Measurements from ENCODE around the gene DHRS9.

The DHRS9 gene

GRCh38 chr2:169065864-169066517, 3.4 kb upstream of the DHRS9 start:
- Histone ChIP-seq H3K4me3 (ENCODE audit: low read length) (no peak overlapping the region), H3K9ac (ENCODE audit: low read length) (no peak overlapping the region), H3K4me2 (ENCODE audit: low read length) (no peak overlapping the region), H2AFZ (ENCODE audit: low read depth, low read length) (no peak overlapping the region), H3K27me3 (ENCODE audit: low read depth, low read length) (no peaks in the 10 kb centered on the region), H3K27ac (ENCODE audit: low read length) (no peak overlapping the region), H3K9me3 (ENCODE audit: insufficient read depth, low read length) (no peaks in the 10 kb centered on the region), H3K79me2 (ENCODE audit: low read length) (no peaks in the 10 kb centered on the region), H3K36me3 (replicated peaks; ENCODE audit: low read depth, low read length) (no peaks in the 10 kb centered on the region), H3K4me1 (ENCODE audit: low read length) (peaks cover 6% of the 10 kb centered on the region; the same call in 1 of the 2 replicates), H4K20me1 (ENCODE audit: insufficient read depth, low read length) (no peaks in the 10 kb centered on the region)
- TF ChIP-seq EZH2phosphoT487 (IDR thresholded peaks at IDR 0.05; ENCODE audit: low read depth): no peak
- no peak for TF ChIP-seq CTCF (IDR thresholded peaks at IDR 0.05; ENCODE audit: low read depth, low read length)

- Histone ChIP-seq H3K4me2 (ENCODE audit: low read length) (no peak overlapping the region), H3K27ac (ENCODE audit: low read length) (no peak overlapping the region), H3K4me3 (ENCODE audit: low read length) (no peak overlapping the region), H4K20me1 (ENCODE audit: insufficient read depth, low read length) (no peaks in the 10 kb centered on the region), H2AFZ (ENCODE audit: low read depth, low read length) (no peak overlapping the region), H3K27me3 (ENCODE audit: low read depth, low read length) (no peaks in the 10 kb centered on the region), H3K36me3 (replicated peaks; ENCODE audit: low read depth, low read length) (no peaks in the 10 kb centered on the region), H3K4me1 (ENCODE audit: low read length) (peaks cover 9% of the 10 kb centered on the region), H3K9me3 (ENCODE audit: insufficient read depth, low read length) (no peaks in the 10 kb centered on the region), H3K79me2 (ENCODE audit: low read length) (no peaks in the 10 kb centered on the region), H3K9ac (ENCODE audit: low read length) (no peak overlapping the region)
- TF ChIP-seq CTCF (IDR thresholded peaks at IDR 0.05; ENCODE audit: low read depth, low read length) (no peak), EZH2phosphoT487 (IDR thresholded peaks at IDR 0.05; ENCODE audit: low read depth) (no peak)
Observed at GRCh38 chr2:169066897-169067296, 2.5 kb upstream of the DHRS9 start.

GRCh38 chr2:169069833-169070232, 470 bp downstream of the DHRS9 start:
- Histone ChIP-seq H3K27ac (ENCODE audit: low read length) (no peak overlapping the region), H4K20me1 (ENCODE audit: insufficient read depth, low read length) (no peaks in the 10 kb centered on the region)

GRCh38 chr2:169071455-169071854, 2.1 kb downstream of the DHRS9 start:
- H3K27ac ChIP-seq (ENCODE audit: low read length): no peak overlapping the region
- H3K4me1 ChIP-seq (ENCODE audit: low read length): peaks cover 35% of the 10 kb centered on the region
- TF ChIP-seq CTCF (IDR thresholded peaks at IDR 0.05; ENCODE audit: low read depth, low read length) (no peak), EZH2phosphoT487 (IDR thresholded peaks at IDR 0.05; ENCODE audit: low read depth) (no peak)
- H3K4me2 ChIP-seq (ENCODE audit: low read length): no peak overlapping the region
- no peaks in the 10 kb centered on the region for H3K27me3 ChIP-seq (ENCODE audit: low read depth, low read length)
- H3K9me3 ChIP-seq (ENCODE audit: insufficient read depth, low read length): no peaks in the 10 kb centered on the region
- H3K79me2 ChIP-seq (ENCODE audit: low read length): no peaks in the 10 kb centered on the region
- no peaks in the 10 kb centered on the region for H3K36me3 ChIP-seq (replicated peaks; ENCODE audit: low read depth, low read length)
- H2AFZ ChIP-seq (ENCODE audit: low read depth, low read length): no peak overlapping the region
- H3K9ac ChIP-seq (ENCODE audit: low read length): no peak overlapping the region
- no peak overlapping the region for H3K4me3 ChIP-seq (ENCODE audit: low read length)
- H4K20me1 ChIP-seq (ENCODE audit: insufficient read depth, low read length): no peaks in the 10 kb centered on the region

More at GRCh38 chr2:169069833-169070232, 470 bp downstream of the DHRS9 start:
- no peaks in the 10 kb centered on the region for H3K9me3 ChIP-seq (ENCODE audit: insufficient read depth, low read length)
- no peaks in the 10 kb centered on the region for H3K27me3 ChIP-seq (ENCODE audit: low read depth, low read length)
- H3K79me2 ChIP-seq (ENCODE audit: low read length): no peaks in the 10 kb centered on the region
- TF ChIP-seq CTCF (IDR thresholded peaks at IDR 0.05; ENCODE audit: low read depth, low read length) (no peak), EZH2phosphoT487 (IDR thresholded peaks at IDR 0.05; ENCODE audit: low read depth) (no peak)
- H3K9ac ChIP-seq (ENCODE audit: low read length): no peak overlapping the region
- H2AFZ ChIP-seq (ENCODE audit: low read depth, low read length): no peak overlapping the region
- H3K4me3 ChIP-seq (ENCODE audit: low read length): no peak overlapping the region
- peaks cover 38% of the 10 kb centered on the region for H3K4me1 ChIP-seq (ENCODE audit: low read length)
- H3K36me3 ChIP-seq (replicated peaks; ENCODE audit: low read depth, low read length): no peaks in the 10 kb centered on the region
- no peak overlapping the region for H3K4me2 ChIP-seq (ENCODE audit: low read length)
